Spleen (tissue), 11 donors: ENCODE measurements around the gene DGKH. TPM values are rescaled to one million over a fixed set of nuclear protein-coding genes. Genes with fewer than 3 reads are reported as not detected.

Source experiments
- DNase-seq: peaks from one replicate; pipeline ENCODE4 v3.0.0-alpha.2; 2020
- H3K27ac ChIP-seq, 8 donors: fragments of 200-600 bp; sonication (generic) in 7 of 8; 1 replicate in 4 of 8; 2 replicates in 4 of 8; pipeline versions ENCODE4 v1.5.0 to v1.8.0; 2016 to 2021; ENCODE audit warnings: inconsistent platforms in 4 of 8, mild to moderate bottlenecking in 4 of 8, moderate library complexity in 1 of 8
- H3K27me3 ChIP-seq, 7 donors: fragments of 200-600 bp; sonication (generic) in 6 of 7; replicated peaks in 1 of 7; 1 replicate in 4 of 7; 2 replicates in 3 of 7; pipeline versions ENCODE4 v1.5.0 to v1.8.0; 2016 to 2021; ENCODE audit warnings: inconsistent platforms in 3 of 7, mild to moderate bottlenecking in 1 of 7
- H3K36me3 ChIP-seq, 6 donors: fragments of 200-600 bp; sonication (generic) in 5 of 6; 1 replicate in 4 of 6; 2 replicates in 2 of 6; pipeline versions ENCODE4 v1.5.0 to v1.8.0; 2016 to 2021; ENCODE audit warnings: inconsistent platforms in 2 of 6
- H3K4me1 ChIP-seq, 6 donors: fragments of 200-600 bp; sonication (generic) in 5 of 6; 1 replicate in 3 of 6; 2 replicates in 3 of 6; pipeline versions ENCODE4 v1.5.0 to v1.8.0; 2016 to 2021; ENCODE audit warnings: inconsistent platforms in 3 of 6
- H3K4me3 ChIP-seq, 8 donors: fragments of 200-600 bp; sonication (generic) in 7 of 8; 1 replicate in 4 of 8; 2 replicates in 4 of 8; pipeline versions ENCODE4 v1.5.0 to v1.8.0; 2016 to 2021; ENCODE audit warnings: inconsistent platforms in 4 of 8, mild to moderate bottlenecking in 4 of 8, moderate library complexity in 2 of 8
- H3K9me3 ChIP-seq, 8 donors: fragments of 200-600 bp; sonication (generic) in 7 of 8; 1 replicate in 4 of 8; 2 replicates in 4 of 8; pipeline versions ENCODE4 v1.5.0 to v1.8.0; 2016 to 2021; ENCODE audit warnings: inconsistent platforms in 4 of 8
- POLR2A ChIP-seq, 3 donors: fragments of 450-650 bp; IDR thresholded peaks; one replicate each; pipeline ENCODE4 v1.5.1; 2017; ENCODE audit warnings: antibody characterized with exemption in 3 of 3, mild to moderate bottlenecking in 1 of 3
- POLR2AphosphoS5 ChIP-seq, 3 donors: sonication (generic); formaldehyde crosslinking; IDR thresholded peaks; one replicate each; pipeline ENCODE4 v1.5.1; 2017; ENCODE audit warnings: antibody characterized with exemption in 3 of 3
- WGBS, 5 donors: extraction: QIAGEN DNeasy Blood & Tissue Kit in 3 of 5; methylation state at CpG; one replicate each; pipeline versions ENCODE4 v1.1.5 to v1.1.7; 2013 to 2018; 5-methylcytosine and 5-hydroxymethylcytosine counted together
- intact Hi-C: fragments of 100-400 bp; cut with DNase I; formaldehyde crosslinking; loops from one replicate; pipeline ENCODE4 v1.15.0; 2023; ENCODE audit warnings: low total_unique reads
- polyA plus RNA-seq, 3 donors: library from polyadenylated mRNA; stranded (reverse); fragments of 200-250 nt; gene quantifications; one replicate each; pipeline ENCODE4 v1.2.1, GENCODE V29; 2013
- total RNA-seq, 7 donors: library from RNA; depleted of rRNA in 3 of 7; stranded (reverse); fragments of >200 nt in 3 of 7; fragmentation: NEBNext Ultra II Directional in 4 of 7; extraction: Animal tissue kit (Norgen Biotek cat#: 25700) in 4 of 7; gene quantifications; one replicate each; pipeline versions ENCODE4 v1.1.0 to v1.2.1, GENCODE V29; 2016 to 2021
- TF ChIP-seq, protein P1 (sequence below), 11 experiments: fragments of 200-600 bp in 7 of 11; fragments of 450-650 bp in 4 of 11; sonication (generic) in 4 of 11; IDR thresholded peaks in 8 of 11; conservative IDR thresholded peaks in 3 of 11; 1 replicate in 7 of 11; 2 replicates in 4 of 11; pipeline versions ENCODE4 v1.4.0 to v1.8.0; 2016 to 2021; ENCODE audit warnings: antibody characterized with exemption in 11 of 11, inconsistent platforms in 4 of 11, mild to moderate bottlenecking in 1 of 11
- donor health status: healthy with polysubstance abuse.
- donor health status: DM: no; HTN: no; CAD: no; lungs with moderate emphysema.
- donor health status: DM: no; HTN: no; CAD: no.
- donor health status: Bipolar disorder and iron deficiency.
- donor health status: healthy.
- donor health status: DM: no; HTN: no; CAD: no.
- donor health status: DM: yes; HTN: yes; CAD: no.

Gene DGKH
- total and polyA plus RNA-seq, 10 donors = 0.52 to 15.3 (median 10.8) TPM

DNA sequence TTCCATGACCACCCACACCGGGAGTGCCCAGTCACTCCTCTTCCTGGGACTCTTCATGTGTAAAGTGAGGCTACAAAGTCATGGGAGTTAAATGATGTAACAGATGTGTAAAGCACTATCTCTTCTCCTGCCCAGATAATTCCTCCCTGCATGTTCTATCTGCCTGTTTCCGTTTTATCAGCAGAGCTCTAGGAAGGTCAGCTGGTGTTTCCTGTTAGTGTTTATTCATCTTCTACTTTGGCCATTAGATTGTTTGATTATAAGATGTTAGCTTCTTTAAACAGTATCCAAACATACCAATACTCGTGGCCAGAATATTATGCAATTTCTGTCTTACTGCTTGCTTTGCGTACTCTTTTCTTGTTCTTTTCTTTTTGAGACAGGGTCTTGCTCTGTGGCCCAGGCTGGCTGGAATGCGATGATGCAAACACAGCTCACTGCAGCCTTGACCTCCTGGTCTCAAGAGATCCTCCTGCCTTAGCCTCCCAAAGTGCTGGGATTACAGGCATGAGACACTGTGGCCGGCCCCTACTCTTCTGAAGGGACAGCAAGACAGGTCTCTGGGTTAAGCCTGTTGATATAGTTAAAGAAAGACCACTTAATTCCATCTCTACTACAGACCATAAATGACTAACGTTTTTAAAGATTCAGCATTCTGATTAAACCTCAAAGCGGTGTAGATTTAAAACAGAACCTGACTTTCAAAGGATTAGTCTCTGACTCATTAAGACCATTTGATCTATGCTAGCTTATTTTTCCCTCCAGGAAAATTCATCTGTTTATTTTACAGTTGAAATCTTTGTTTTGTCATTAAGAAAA lies 126.1 kb downstream of the DGKH start:
- DNase-seq = no peak
- Histone ChIP-seq H3K36me3 (peaks cover 0 to 19% (median 2%) of the 10 kb centered on the region in 6 donors), H3K4me3 (no peak overlapping the region), H3K27me3 (no peaks in the 10 kb centered on the region), H3K27ac (no peak overlapping the region), H3K9me3 (no peaks in the 10 kb centered on the region), H3K4me1 (no peaks in the 10 kb centered on the region)
- 80 to 87% (median 82%) methylated on average over 8 of the region's 8 CpGs for WGBS, 5 donors
- intact Hi-C loops = no loop called here
- TF ChIP-seq, protein P1, sequence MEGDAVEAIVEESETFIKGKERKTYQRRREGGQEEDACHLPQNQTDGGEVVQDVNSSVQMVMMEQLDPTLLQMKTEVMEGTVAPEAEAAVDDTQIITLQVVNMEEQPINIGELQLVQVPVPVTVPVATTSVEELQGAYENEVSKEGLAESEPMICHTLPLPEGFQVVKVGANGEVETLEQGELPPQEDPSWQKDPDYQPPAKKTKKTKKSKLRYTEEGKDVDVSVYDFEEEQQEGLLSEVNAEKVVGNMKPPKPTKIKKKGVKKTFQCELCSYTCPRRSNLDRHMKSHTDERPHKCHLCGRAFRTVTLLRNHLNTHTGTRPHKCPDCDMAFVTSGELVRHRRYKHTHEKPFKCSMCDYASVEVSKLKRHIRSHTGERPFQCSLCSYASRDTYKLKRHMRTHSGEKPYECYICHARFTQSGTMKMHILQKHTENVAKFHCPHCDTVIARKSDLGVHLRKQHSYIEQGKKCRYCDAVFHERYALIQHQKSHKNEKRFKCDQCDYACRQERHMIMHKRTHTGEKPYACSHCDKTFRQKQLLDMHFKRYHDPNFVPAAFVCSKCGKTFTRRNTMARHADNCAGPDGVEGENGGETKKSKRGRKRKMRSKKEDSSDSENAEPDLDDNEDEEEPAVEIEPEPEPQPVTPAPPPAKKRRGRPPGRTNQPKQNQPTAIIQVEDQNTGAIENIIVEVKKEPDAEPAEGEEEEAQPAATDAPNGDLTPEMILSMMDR (IDR thresholded peaks at IDR 0.05 in 8 of 11, conservative IDR thresholded peaks at IDR 0.05 in 3 of 11) = no peak
- no peak for TF ChIP-seq POLR2AphosphoS5 (IDR thresholded peaks at IDR 0.05)
- no peak for TF ChIP-seq POLR2A (IDR thresholded peaks at IDR 0.05)

DNA sequence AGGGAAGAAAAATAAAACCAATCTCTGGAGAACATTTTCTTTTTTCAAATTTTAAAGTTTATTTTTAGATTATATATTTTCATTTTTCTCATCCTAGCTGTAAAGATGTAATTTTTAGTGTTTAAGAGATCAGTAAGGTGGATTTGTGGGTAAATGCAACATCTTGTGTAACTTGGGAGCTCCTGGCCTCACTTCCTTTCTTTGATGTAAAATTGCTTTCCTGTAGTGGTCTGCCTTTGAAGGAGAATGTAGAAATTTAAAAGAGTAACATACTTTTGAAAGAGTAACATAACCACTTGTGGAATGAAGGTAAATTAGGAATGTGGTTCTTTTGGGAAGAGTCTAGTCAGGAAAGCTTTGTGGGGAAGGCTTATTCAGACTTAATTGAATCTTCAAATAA lies 127.8 kb downstream of the DGKH start:
- no peak overlapping the region for H3K27ac ChIP-seq
- no peak for TF ChIP-seq POLR2A (IDR thresholded peaks at IDR 0.05)
- TF ChIP-seq, protein P1 (IDR thresholded peaks at IDR 0.05 in 8 of 11, conservative IDR thresholded peaks at IDR 0.05 in 3 of 11) = no peak
- no peak for TF ChIP-seq POLR2AphosphoS5 (IDR thresholded peaks at IDR 0.05)
- no peak for DNase-seq
- peaks cover 0 to 21% (median 2%) of the 10 kb centered on the region in 6 donors for H3K36me3 ChIP-seq
- H3K4me1 ChIP-seq = no peaks in the 10 kb centered on the region
- no peaks in the 10 kb centered on the region for H3K27me3 ChIP-seq
- H3K4me3 ChIP-seq = no peak overlapping the region
- intact Hi-C loops = no loop called here
- H3K9me3 ChIP-seq = no peaks in the 10 kb centered on the region

DNA sequence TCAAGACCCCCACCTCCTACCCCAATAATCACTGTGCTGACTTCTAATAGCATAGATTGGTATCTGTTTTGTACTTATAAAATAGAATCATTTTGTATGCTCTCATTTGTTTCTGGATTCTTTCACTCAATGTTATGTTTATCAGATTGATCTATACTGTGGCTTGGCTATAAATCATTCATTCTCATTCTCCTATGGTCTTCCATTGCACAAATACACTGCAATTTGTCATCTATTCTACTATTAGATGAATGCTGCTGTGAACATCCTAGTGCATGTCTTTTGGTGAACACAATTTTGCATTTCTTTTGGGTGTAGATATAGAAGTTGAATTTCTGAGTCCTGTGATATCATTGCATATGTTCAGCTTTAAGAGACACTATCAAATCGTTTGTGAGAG lies 128.7 kb downstream of the DGKH start:
- no peaks in the 10 kb centered on the region for H3K27me3 ChIP-seq
- H3K27ac ChIP-seq = no peak overlapping the region
- H3K36me3 ChIP-seq = peaks cover 0 to 24% (median 2%) of the 10 kb centered on the region in 6 donors
- no peak overlapping the region for H3K4me3 ChIP-seq
- TF ChIP-seq POLR2AphosphoS5 (IDR thresholded peaks at IDR 0.05) = no peak
- no peak for TF ChIP-seq POLR2A (IDR thresholded peaks at IDR 0.05)
- TF ChIP-seq, protein P1 (IDR thresholded peaks at IDR 0.05 in 8 of 11, conservative IDR thresholded peaks at IDR 0.05 in 3 of 11) = no peak
- no peaks in the 10 kb centered on the region for H3K9me3 ChIP-seq
- DNase-seq = no peak
- intact Hi-C loops = no loop called here
- no peaks in the 10 kb centered on the region for H3K4me1 ChIP-seq
- WGBS, 5 donors = 83 to 100% (median 92%) methylated on average over 1 of the region's 1 CpG

DNA sequence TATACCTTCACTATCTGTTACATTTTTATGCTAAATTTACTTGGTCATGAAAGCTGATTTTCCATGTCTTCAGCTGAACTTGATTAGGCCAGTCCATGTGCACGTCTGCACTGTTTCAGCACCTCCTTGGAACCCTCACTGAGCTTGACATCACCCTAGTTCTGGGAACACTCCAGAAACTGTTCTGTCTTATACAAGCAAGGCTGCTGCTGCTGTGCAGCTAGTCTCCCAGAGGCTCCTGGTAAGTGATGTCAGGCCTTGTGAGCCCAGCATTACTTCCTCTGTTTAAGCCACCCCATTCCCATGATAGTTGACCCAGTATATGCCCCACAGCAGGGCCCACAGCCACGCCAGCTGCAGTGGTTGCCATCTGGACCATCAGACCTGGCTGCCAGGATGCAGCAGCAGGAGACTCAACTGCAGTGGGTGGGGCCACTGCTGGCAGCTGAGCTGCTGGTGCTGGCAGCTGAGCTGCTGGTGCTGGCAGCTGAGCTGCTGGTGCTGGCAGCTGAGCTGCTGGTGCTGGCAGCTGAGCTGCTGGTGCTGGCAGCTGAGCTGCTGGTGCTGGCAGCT lies 133.0 kb downstream of the DGKH start:
- H3K9me3 ChIP-seq = no peaks in the 10 kb centered on the region
- H3K4me1 ChIP-seq = no peaks in the 10 kb centered on the region
- intact Hi-C loops = no loop called here
- H3K36me3 ChIP-seq = peaks cover 0 to 10% (median 2%) of the 10 kb centered on the region in 6 donors
- 76 to 98% (median 95%) methylated on average over 1 to 2 of the region's 2 CpGs for WGBS, 5 donors
- H3K27me3 ChIP-seq = no peaks in the 10 kb centered on the region
- TF ChIP-seq POLR2AphosphoS5 (IDR thresholded peaks at IDR 0.05) (no peak), POLR2A (IDR thresholded peaks at IDR 0.05) (no peak)
- TF ChIP-seq, protein P1 (IDR thresholded peaks at IDR 0.05 in 8 of 11, conservative IDR thresholded peaks at IDR 0.05 in 3 of 11) = no peak
- H3K27ac ChIP-seq = no peak overlapping the region
- no peak for DNase-seq
- H3K4me3 ChIP-seq = no peak overlapping the region
